ENCODE data around the gene CD9.

DNA sequence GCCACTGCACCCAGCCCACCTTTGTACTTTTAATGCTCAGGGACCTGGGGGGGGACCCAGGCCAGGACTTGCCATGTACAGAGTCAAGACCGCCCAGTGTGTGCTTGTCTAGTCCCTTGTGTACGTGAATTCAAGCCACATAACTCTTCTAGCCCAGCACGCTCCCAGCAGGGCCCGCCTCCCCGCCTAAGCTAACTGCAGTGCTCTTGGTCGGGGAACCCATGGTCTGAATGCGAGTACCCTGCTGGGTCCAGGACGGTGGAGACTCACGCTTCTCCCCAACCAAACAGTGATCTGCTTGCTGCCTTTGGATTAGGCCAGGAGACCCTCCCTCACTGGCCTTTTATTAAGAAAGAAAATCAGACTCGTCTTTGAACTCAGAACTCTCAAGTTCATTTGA lies 23.3 kb downstream of the CD9 start:
- TF ChIP-seq, protein P1, sequence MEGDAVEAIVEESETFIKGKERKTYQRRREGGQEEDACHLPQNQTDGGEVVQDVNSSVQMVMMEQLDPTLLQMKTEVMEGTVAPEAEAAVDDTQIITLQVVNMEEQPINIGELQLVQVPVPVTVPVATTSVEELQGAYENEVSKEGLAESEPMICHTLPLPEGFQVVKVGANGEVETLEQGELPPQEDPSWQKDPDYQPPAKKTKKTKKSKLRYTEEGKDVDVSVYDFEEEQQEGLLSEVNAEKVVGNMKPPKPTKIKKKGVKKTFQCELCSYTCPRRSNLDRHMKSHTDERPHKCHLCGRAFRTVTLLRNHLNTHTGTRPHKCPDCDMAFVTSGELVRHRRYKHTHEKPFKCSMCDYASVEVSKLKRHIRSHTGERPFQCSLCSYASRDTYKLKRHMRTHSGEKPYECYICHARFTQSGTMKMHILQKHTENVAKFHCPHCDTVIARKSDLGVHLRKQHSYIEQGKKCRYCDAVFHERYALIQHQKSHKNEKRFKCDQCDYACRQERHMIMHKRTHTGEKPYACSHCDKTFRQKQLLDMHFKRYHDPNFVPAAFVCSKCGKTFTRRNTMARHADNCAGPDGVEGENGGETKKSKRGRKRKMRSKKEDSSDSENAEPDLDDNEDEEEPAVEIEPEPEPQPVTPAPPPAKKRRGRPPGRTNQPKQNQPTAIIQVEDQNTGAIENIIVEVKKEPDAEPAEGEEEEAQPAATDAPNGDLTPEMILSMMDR (IDR thresholded peaks at IDR 0.05; ENCODE audit: extremely low read depth in 1 of 2, insufficient read depth in 1 of 2, low read depth in 1 of 2, low read length in 2 of 2) = no peak
- TF ChIP-seq POLR2AphosphoS5 (IDR thresholded peaks at IDR 0.05; ENCODE audit: insufficient read depth, low read depth, low read length) = no peak
- TF ChIP-seq, protein P2, sequence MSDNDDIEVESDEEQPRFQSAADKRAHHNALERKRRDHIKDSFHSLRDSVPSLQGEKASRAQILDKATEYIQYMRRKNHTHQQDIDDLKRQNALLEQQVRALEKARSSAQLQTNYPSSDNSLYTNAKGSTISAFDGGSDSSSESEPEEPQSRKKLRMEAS (IDR thresholded peaks at IDR 0.05; ENCODE audit: insufficient read depth, insufficient read length) = no peak
